ENCODE measurements around the gene NPBWR2.

DNA sequence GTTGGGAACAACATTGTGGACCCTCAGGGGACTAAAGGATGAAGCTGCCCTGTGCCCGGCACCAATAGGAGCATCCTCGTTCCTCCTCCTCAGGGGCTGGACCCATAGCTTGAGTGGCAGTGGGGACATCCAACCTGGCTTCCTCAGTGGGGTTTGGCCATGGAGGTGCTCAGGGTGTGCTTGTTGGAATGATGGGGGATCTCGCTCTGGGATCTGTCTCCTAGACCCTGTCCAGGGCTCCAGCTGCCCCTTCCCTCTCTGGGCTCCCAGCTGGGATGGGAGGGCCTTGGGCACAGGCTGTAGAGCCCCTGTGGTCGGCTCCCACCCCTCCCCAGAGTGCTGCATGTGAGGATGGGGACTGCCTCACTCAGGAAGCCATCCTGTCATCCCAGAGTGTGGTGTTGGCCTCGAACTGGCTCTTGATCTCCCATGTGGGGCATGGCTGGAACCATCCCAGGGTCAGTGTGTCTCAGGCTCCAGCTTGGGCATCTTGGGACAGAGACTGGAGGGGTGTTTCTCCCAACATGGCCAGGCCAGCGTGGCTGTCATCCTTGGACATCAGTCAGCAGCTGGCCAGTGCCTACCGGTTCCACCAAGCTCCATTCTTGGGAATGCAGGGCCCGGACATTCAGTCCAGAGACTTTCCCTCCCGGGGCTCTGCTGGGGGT lies 47.4 kb upstream of the NPBWR2 start:
- TF ChIP-seq, protein P1, sequence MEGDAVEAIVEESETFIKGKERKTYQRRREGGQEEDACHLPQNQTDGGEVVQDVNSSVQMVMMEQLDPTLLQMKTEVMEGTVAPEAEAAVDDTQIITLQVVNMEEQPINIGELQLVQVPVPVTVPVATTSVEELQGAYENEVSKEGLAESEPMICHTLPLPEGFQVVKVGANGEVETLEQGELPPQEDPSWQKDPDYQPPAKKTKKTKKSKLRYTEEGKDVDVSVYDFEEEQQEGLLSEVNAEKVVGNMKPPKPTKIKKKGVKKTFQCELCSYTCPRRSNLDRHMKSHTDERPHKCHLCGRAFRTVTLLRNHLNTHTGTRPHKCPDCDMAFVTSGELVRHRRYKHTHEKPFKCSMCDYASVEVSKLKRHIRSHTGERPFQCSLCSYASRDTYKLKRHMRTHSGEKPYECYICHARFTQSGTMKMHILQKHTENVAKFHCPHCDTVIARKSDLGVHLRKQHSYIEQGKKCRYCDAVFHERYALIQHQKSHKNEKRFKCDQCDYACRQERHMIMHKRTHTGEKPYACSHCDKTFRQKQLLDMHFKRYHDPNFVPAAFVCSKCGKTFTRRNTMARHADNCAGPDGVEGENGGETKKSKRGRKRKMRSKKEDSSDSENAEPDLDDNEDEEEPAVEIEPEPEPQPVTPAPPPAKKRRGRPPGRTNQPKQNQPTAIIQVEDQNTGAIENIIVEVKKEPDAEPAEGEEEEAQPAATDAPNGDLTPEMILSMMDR (IDR thresholded peaks at IDR 0.05; ENCODE audit: low read length): no peak
- no peak for TF ChIP-seq EZH2 (IDR thresholded peaks at IDR 0.05; ENCODE audit: borderline replicate concordance, low read length)
